Lung (tissue), 12 donors: Measurements from ENCODE around the gene MTM1. TPM values are rescaled to one million over a fixed set of nuclear protein-coding genes. Genes with fewer than 3 reads are reported as not detected.
A peak's percentile ranks its signal among the peaks of the same experiment; 100 is the strongest.

Experiments
- ATAC-seq: fragments of 200-7000 bp; cut with Tn5 transposase; one replicate; pipeline ENCODE4 v1.9.1; 2020; ENCODE audit warnings: moderate number of reproducible peaks; ENCODE audit not compliant: insufficient read depth, low FRiP score
- DNase-seq, 3 donors: peaks; one replicate each; pipeline ENCODE4 v3.0.0-alpha.2; 2013 to 2017
- H3K27ac ChIP-seq, 2 donors: one replicate each; pipeline ENCODE4 v1.5.1; 2013; ENCODE audit warnings: mild to moderate bottlenecking in 2 of 2, moderate library complexity in 2 of 2, control low read depth in 1 of 2, inconsistent platforms in 1 of 2, low read depth in 1 of 2, low read length in 1 of 2
- H3K27me3 ChIP-seq, 3 donors: one replicate each; pipeline ENCODE4 v1.5.1; 2013; ENCODE audit warnings: low read length in 2 of 3; ENCODE audit not compliant: control insufficient read depth in 3 of 3, insufficient read depth in 3 of 3
- H3K36me3 ChIP-seq, 4 donors: one replicate each; pipeline ENCODE4 v1.5.1; 2013; ENCODE audit warnings: low read length in 4 of 4, mild to moderate bottlenecking in 1 of 4, moderate library complexity in 1 of 4; ENCODE audit not compliant: control insufficient read depth in 4 of 4, insufficient read depth in 4 of 4
- H3K4me1 ChIP-seq, 5 donors: one replicate each; pipeline ENCODE4 v1.5.1; 2013; ENCODE audit warnings: low read length in 5 of 5, mild to moderate bottlenecking in 2 of 5, moderate library complexity in 1 of 5; ENCODE audit not compliant: control insufficient read depth in 5 of 5, insufficient read depth in 5 of 5
- H3K4me3 ChIP-seq: one replicate; pipeline ENCODE4 v1.5.1; 2013; ENCODE audit warnings: mild to moderate bottlenecking, control low read depth, moderate library complexity
- H3K9ac ChIP-seq, 2 donors: one replicate each; pipeline ENCODE4 v1.5.1; 2013; ENCODE audit warnings: low read length in 2 of 2, control low read depth in 1 of 2; ENCODE audit not compliant: insufficient read depth in 1 of 2
- H3K9me3 ChIP-seq, 4 donors: one replicate each; pipeline ENCODE4 v1.5.1; 2013; ENCODE audit warnings: low read length in 3 of 4, mild to moderate bottlenecking in 1 of 4, moderate library complexity in 1 of 4; ENCODE audit not compliant: control insufficient read depth in 4 of 4, insufficient read depth in 3 of 4
- CTCF ChIP-seq: IDR thresholded peaks from 2 replicates; pipeline ENCODE4 v1.5.1; 2012; ENCODE audit warnings: mild to moderate bottlenecking; ENCODE audit errors: control extremely low read depth, extremely low read depth
- WGBS, 2 donors: extraction: QIAGEN DNeasy Blood & Tissue Kit; methylation state at CpG; one replicate each; pipeline ENCODE4 v1.1.7; 2013; 5-methylcytosine and 5-hydroxymethylcytosine counted together
- polyA plus RNA-seq, 2 donors: library from polyadenylated mRNA; stranded (reverse); fragments of 200-250 nt; gene quantifications; one replicate each; pipeline ENCODE4 v1.2.1, GENCODE V29; 2013
- total RNA-seq, 2 donors: library from RNA; depleted of rRNA in 1 of 2; stranded (reverse); fragments of >200 nt in 1 of 2; gene quantifications; one replicate each; pipeline ENCODE4 v1.2.1, GENCODE V29; 2014 to 2021
- donor health status: control.
- donor health status: control.
- donor health status: Bipolar disorder and iron deficiency.
- donor health status: healthy.
- donor health status: DM: yes; HTN: yes; CAD: no.

MTM1 gene
- total and polyA plus RNA-seq, 4 donors: 4.6 to 31.2 (median 14.5) TPM

- ATAC-seq (no peak), DNase-seq (no peak)
- Histone ChIP-seq H3K27me3 (peaks cover 0 to 2% (median 0%) of the 10 kb centered on the region in 3 donors), H3K4me1 (peaks cover 0 to 8% (median 0%) of the 10 kb centered on the region in 5 donors), H3K4me3 (no peak overlapping the region), H3K36me3 (no peaks in the 10 kb centered on the region), H3K9ac (no peak overlapping the region), H3K27ac (no peak overlapping the region), H3K9me3 (peaks cover 0 to 3% (median 0%) of the 10 kb centered on the region in 4 donors)
- no peak for TF ChIP-seq CTCF
- 38 to 63% methylated on average over 1 of the region's 1 CpG for WGBS, 2 donors
These were observed 3.8 kb downstream of the MTM1 start for GRCh38 chrX:150572206-150572605.

- no peak for TF ChIP-seq CTCF
- Histone ChIP-seq H3K4me3 (no peak overlapping the region), H3K36me3 (peaks cover 0 to under 1% (median 0%) of the 10 kb centered on the region in 4 donors), H3K9me3 (peaks cover 0 to 4% (median 0%) of the 10 kb centered on the region in 4 donors), H3K4me1 (peaks cover 0 to 8% (median 0%) of the 10 kb centered on the region in 5 donors), H3K27me3 (peaks cover 0 to 2% (median 0%) of the 10 kb centered on the region in 3 donors), H3K9ac (no peak overlapping the region), H3K27ac (no peak overlapping the region)
- ATAC-seq (no peak), DNase-seq (no peak)
- WGBS, 2 donors: 13 to 35% methylated on average over 1 of the region's 1 CpG
These were observed 4.7 kb downstream of the MTM1 start for GRCh38 chrX:150573106-150573505.

GRCh38 chrX:150573702-150574101, 5.3 kb downstream of the MTM1 start:
- TF ChIP-seq CTCF: no peak
- 55 to 84% methylated on average over 4 of the region's 4 CpGs for WGBS, 2 donors
- no peak for DNase-seq
- no peak overlapping the region for H3K9ac ChIP-seq
- peaks cover 0 to 2% (median 0%) of the 10 kb centered on the region in 3 donors for H3K27me3 ChIP-seq
- peak overlapping the region in 1 of 2 donors; percentile 9 for H3K27ac ChIP-seq
- no peak overlapping the region for H3K4me3 ChIP-seq
- H3K4me1 ChIP-seq: peaks cover 0 to 8% (median 0%) of the 10 kb centered on the region in 5 donors
- peaks cover 0 to 4% (median 0%) of the 10 kb centered on the region in 4 donors for H3K9me3 ChIP-seq
- no peak for ATAC-seq
- H3K36me3 ChIP-seq: peaks cover 0 to 3% (median 0%) of the 10 kb centered on the region in 4 donors
